Gastroesophageal sphincter (tissue), 3 donors: ENCODE results near the gene ESPNL.

Experiments
- POLR2A ChIP-seq, 2 donors: fragments of 450-650 bp; IDR thresholded peaks; one replicate each; pipeline ENCODE4 v1.6.1; 2017; ENCODE audit warnings: antibody characterized with exemption in 2 of 2, mild to moderate bottlenecking in 2 of 2, moderate library complexity in 1 of 2
- POLR2AphosphoS5 ChIP-seq: sonication (generic); formaldehyde crosslinking; IDR thresholded peaks from one replicate; pipeline ENCODE4 v1.6.1; 2017; ENCODE audit warnings: antibody characterized with exemption
- TF ChIP-seq, protein P1 (sequence below), 4 experiments: fragments of 200-600 bp in 2 of 4; fragments of 450-650 bp in 2 of 4; sonication (generic) in 1 of 4; IDR thresholded peaks; one replicate each; pipeline ENCODE4 v1.5.1; 2017 to 2019; ENCODE audit warnings: antibody characterized with exemption in 4 of 4, mild to moderate bottlenecking in 2 of 4, moderate library complexity in 2 of 4

DNA sequence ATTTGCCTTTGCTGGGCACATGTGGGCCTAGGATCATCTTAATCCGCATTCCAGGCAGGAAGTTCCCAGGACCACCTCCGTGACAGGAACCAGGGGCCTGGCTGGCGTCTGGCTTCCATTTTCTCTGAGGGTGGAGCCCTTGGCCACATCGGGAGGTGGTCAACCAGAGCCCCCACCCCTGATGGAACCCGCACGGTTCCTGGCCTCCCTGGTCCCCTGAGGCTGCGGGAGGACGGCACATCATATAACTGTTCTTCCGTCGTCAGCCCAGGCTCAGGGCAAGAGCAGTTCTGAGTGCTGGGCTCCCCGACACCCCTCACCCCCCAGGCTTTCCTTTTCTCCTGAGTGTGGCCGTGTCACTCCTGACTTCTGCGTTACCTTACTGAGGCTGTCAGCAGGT is 13.5 kb downstream of the ESPNL start:
- TF ChIP-seq, protein P1, sequence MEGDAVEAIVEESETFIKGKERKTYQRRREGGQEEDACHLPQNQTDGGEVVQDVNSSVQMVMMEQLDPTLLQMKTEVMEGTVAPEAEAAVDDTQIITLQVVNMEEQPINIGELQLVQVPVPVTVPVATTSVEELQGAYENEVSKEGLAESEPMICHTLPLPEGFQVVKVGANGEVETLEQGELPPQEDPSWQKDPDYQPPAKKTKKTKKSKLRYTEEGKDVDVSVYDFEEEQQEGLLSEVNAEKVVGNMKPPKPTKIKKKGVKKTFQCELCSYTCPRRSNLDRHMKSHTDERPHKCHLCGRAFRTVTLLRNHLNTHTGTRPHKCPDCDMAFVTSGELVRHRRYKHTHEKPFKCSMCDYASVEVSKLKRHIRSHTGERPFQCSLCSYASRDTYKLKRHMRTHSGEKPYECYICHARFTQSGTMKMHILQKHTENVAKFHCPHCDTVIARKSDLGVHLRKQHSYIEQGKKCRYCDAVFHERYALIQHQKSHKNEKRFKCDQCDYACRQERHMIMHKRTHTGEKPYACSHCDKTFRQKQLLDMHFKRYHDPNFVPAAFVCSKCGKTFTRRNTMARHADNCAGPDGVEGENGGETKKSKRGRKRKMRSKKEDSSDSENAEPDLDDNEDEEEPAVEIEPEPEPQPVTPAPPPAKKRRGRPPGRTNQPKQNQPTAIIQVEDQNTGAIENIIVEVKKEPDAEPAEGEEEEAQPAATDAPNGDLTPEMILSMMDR (IDR thresholded peaks at IDR 0.05): no peak
- TF ChIP-seq POLR2AphosphoS5 (no peak), POLR2A (IDR thresholded peaks at IDR 0.05) (no peak)
